ENCODE measurements around the gene EEIG1.
A peak's percentile ranks its signal among the peaks of the same experiment; 100 is the strongest.

EEIG1 gene

DNA sequence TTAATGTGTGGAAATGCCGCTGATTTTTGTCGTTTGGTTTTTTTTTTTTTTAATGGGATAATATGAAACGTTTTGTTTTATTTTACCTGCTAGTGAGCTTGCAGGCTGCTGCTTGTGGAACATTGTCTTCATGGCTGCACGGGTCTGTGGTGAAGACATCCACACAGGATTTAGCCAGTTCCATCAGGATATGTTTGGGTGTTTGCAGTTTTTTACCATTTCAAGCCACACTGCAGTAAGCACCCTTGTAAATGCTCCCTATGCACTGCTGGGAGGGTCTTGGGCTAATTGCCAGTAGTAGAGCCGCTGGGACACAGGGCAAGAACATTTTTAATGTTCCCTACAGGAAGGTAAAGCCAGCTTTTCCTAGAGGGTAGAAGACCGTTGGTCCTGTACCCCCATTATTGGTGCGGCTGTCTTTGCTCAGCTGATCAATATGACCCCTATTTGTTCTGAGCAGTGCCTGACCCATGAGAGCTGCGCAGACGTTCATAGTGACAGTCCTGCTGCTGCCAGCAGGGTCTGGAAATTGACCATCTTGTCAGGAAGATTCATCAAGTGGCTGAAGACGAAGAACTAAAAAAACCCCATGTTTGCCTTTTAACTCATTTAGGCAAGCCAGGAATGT lies 20.5 kb upstream of the EEIG1 start:
- DNase-seq = no peak

GRCh38 chr9:127999461-127999860 lies 18.7 kb upstream of the EEIG1 start:
- no peak for DNase-seq

- DNase-seq = no peak
Observed at GRCh38 chr9:127993721-127994120, 12.9 kb upstream of the EEIG1 start.

DNA sequence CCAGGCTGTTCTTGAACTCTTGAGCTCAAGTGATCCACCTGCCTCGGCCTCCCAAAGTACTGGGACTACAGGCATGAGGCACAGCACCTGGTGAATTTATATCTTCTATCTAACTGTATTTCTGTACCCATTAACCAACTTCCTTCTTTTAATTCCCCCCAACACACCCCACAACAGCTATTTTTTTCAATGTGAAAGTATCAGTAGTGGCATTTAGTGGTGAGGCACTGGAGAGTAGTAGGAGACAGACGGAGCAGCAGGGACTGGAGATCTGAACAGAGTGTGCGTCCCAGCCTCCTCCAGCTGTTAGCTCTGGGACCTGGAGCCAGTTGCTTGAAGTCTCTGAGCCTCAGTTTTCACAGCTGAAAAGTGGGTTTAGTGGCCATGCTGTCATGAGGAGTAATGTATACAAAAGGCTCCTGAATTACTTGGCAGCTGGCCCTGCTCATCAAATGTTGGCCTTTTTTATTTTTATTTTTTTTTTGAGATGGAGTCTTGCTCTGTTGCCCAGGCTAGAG lies 11.0 kb upstream of the EEIG1 start:
- DNase-seq = no peak

DNA sequence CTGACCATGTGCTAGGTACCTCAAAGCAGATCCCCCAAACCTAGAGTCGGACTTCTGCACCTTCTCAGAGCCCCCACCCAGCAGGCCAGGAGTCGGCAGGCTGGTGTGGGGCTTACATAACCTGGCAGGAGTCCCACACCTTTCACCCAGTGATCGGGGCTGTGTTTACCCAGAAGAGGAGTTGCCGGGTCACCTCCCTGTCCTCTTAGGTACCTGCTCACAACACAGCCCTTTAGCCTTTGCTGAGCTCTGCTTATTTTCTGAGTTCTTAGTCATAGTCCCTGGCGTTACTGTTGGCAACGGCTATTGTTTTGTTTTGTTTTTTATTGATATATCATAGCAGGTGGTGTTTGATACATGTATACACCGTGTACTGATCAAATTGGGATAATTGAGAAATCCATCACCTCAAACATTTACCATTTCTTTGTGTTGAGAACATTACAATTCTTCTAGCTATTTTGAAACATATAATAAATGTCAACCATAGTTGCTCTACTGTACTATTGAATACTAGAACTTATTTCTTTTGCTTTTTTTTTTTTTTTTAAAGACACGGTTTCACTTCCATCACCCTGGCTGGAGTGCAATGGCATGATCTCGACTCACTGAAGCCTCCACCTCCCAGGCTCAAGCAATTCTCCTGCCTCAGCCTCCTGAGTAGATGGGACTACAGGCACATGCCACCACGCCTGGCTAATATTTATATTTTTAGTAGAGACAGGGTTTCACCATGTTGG lies 10.4 kb upstream of the EEIG1 start:
- DNase-seq = peak; percentile 88

GRCh38 chr9:127990554-127990953 lies 9.8 kb upstream of the EEIG1 start:
- no peak for DNase-seq

DNA sequence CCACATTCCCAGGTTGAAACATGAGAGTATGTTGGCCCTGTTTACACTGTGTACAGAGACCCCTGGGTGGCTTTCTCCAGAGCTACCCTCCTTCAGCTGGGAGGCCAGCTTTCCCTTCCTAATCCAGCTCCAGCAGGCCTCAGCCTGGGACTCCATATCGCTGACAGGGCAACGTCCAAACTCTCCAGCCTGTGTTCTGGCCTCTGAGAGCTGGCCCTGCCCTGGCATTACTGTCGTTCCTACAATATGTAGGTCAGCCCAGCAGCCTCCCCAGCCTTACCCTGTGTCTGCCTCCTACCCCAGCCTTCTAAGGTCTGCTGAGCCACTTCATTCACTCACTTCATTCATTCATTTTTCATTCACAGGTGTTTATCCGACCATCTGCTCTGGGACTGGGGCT lies 8.3 kb upstream of the EEIG1 start:
- DNase-seq = no peak

DNA sequence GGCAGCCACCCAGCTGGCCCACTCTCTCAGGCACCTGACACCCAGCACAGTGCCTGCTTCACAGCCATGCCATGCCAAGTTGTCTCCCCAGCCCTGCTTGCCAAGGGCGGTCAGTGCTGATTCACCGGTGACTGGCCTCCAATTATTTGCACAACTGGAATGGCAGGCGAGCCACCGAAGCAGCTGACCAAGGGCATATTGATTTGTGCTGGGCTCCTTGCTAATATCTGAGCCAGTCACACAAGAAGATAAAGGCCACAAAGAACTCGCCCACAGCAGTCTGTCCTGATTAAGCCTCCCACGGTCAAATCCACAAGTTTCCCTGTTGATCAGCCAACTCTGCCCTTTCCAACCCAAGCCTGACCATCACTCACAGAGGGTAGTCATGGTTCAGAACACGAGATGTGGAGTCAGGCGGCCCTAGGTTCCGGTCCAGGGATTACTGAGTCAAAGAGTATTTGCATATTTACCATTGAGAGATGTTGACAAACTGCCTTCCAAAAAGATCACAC lies 6.4 kb upstream of the EEIG1 start:
- no peak for DNase-seq

DNA sequence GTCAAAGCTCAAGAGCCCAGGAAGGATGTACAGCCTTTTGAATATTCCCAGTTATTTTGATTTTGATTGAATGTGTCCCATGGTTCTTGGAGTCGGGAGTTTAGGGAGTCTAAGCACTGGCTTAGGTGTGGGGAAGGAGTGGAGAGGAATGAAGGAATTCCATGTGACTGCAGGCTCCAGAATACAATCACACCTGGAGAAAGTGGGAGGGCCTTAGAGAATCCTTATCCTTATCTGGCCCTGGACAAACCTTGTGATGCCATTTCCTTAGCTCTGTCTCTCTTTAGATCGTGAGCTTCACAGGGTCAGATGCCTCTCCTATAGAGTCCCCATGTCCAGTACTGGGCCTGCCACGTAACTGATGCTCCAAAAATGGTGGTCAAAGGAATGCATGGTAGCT lies 4.2 kb upstream of the EEIG1 start:
- DNase-seq = no peak

DNA sequence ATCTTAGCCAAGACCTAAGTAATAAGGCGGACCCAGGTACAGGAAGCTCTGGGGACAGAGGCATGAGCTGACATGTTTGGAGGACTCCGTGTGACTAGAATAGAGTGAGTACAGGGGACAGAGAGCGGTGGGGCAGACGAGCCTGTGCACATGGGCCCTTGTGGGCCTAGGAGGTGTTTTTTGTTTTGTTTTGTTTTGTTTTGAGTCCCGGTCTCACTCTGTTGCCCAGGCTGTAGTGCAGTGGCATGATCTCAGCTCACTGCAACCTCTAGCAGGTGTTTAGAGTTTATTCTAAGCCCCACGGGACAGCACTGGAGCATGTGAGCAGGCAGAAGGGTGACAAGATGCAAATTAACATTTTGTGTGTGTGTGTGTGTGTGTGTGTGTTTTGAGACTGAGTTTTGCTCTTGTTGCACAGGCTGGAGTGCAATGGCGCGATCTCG lies 3.1 kb upstream of the EEIG1 start:
- DNase-seq = no peak

GRCh38 chr9:127982912-127983311 lies 2.1 kb upstream of the EEIG1 start:
- no peak for DNase-seq

DNA sequence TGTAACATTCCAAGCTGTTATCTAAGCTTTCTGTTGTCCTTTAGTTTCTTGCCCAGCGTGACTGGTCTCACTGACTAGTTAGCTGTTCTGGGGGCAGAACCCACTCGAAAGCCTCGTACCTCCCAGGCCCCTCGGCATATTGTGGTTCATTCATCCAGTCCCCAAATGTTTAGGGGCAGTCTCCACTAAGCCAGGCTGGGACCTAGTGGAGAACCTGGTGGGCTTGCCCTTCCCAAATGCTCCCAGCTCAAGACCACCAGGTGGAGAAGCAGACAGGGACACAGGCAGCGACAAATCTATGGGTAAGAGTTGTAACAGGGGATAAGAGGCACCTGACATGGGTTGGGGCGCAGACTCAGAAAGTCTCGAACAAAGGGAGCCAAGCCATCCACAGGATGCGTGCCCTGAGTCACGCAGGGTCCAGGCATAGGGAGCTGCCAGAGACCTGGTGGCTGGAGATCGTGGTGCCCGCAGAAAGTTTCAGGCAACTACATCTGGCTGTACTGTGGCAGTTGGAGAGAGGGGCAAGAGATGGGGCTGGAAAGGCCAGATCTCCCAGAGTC lies 851 bp upstream of the EEIG1 start:
- DNase-seq = no peak

DNA sequence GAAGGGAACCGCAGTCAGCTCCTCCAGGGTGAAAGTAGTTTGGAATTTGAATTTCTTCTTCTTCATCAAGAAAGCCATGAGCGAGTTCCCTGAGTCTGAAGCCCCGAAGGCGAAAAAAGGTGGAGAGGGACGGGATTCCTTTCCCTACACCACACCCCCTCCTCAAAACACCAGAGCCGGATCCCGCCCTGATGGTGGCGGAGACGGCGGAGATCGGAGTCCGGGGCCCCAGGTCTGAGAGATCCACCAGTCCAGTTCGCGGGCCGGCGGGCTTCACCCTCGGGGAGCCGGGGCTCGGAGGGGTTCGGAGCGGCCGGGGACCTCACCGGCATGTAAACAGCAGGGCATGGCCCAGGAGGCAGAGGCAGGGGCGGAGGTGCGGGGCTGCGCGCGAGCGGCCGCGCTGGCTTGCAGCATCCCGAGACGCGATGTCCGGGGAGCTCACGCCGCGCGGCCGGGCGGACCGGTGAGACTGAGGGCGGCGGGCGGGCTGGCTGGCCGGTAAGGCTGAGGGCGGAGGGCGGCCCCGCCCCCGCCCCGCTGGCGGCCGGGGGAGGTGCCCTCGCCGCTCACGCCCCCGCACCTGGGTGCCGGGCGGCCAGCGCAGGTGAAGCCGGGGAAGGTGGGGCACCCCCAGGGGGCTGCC lies 606 bp downstream of the EEIG1 start:
- DNase-seq = peak; percentile 77

DNA sequence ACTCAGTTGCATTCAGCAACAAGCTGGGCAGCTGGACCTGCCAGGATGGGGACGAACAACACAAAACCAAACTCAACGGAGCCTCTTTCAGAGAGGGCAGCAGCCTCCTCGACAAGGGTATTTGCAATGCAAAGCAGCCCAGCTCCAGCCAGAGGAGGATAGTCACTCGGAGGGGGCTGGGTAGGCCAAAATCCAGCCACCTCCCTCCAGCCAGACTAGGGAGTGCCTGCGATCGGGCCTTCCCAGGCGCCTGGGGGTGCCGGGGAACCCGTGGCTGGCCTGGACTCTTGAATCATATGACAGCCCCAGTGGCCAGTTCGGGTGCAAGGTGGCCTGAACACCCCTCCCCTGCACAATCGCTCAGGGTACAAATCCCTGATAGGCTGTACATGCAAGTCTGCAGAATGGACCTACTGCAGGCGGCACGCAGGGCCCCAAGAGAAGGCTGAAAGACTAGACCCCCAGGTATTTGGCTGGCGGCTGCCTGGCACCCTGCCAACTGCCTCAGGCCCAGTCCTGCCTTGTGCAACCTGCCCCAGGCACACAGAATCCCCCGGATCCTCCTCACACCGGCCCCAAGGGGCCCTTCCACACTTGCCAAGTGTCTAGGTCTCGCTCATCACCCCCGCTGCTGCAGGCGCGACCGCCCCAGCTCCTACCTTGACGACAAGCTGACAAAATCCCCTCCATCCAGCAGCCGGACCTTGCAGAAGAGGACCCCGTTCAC lies 1.3 kb downstream of the EEIG1 start:
- peak; percentile 77 for DNase-seq

- no peak for DNase-seq
Observed at GRCh38 chr9:127979015-127979332, 1.8 kb downstream of the EEIG1 start.

- DNase-seq = no peak
Observed at GRCh38 chr9:127977884-127978647, 2.7 kb downstream of the EEIG1 start.

- no peak for DNase-seq
Observed at GRCh38 chr9:127977009-127977883, 3.5 kb downstream of the EEIG1 start.

GRCh38 chr9:127976498-127976897 lies 4.3 kb downstream of the EEIG1 start:
- DNase-seq = no peak

DNA sequence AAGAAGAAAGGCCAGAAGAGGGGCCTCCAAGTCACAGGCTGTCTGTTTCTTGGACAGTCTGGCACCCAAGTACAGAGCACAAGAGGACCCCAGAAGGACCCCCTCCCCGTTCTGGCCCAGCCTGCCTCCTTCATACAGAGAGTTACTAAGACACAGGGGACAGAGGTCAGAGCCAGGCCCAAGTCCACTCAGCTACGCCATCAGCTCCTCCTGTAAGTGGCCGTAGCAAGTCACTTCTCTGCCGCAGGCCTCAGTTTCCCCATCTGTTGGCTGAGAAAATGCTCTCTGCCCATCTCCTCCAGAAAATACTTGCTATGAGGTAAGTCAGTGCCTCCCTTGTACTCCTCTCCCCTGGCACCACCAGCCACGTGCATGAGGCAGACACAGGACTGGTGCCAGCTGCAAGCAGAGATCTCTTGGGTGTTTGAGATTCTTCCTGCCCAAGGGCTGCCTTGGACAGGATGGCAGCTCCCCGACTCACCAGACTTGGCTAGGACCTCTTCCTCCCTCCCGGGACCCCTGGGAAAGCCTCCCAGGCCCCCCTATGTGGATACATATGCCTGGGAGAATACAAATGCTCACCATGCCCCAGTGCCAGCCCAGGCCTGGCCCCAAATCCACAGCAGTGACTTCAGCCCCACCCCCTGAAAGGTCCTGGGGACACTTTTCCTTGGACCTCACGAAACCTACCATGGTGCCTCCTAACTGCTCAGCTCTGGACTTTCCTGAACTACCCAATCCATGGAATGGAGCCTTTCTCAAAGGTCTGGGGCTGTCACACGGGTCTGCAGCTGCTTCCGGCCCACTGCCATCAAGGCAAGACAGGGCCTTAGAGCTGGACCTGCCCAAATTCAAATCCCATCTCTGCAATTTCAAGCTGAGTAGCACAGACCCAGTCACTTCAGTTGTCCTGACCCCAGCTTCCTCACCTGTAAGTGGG lies 5.1 kb downstream of the EEIG1 start:
- no peak for DNase-seq

DNA sequence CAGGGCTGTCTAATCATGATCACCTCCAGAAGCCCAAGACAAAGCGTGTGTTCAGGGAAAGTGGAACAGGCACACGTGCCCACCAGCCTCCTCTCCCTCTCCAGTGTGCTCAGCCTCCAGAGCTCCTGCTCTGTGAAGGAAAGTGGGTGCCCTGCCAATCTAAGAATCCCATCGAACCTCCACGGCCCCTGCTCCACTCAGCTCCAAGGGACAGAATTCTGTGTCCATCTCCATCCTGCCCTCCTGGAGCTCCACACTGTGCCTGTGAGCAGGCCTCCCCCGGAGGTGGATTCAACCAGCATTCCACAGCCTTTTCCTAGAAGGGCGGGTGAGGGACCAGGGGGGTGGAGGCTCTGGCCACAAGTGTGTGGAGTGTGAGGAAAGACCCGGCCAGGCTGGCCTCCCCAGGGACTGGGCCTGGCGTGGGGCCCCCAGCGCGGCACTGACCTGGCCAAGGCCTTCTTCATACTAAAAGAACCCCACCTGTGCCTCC lies 6.0 kb downstream of the EEIG1 start:
- no peak for DNase-seq
